GM18519 (cell line): Measurements from ENCODE around the gene PGM2L1.

Source experiments
- ATAC-seq: cut with Tn5 transposase; IDR thresholded peaks from one replicate; pipeline ENCODE4 v1.9.1; 2021; ENCODE audit warnings: mild to moderate bottlenecking, moderate library complexity; ENCODE audit not compliant: unreplicated experiment, low FRiP score

Gene PGM2L1

GRCh38 chr11:74310857-74311256 is 87.4 kb downstream of the PGM2L1 start:
- ATAC-seq = no peak

DNA sequence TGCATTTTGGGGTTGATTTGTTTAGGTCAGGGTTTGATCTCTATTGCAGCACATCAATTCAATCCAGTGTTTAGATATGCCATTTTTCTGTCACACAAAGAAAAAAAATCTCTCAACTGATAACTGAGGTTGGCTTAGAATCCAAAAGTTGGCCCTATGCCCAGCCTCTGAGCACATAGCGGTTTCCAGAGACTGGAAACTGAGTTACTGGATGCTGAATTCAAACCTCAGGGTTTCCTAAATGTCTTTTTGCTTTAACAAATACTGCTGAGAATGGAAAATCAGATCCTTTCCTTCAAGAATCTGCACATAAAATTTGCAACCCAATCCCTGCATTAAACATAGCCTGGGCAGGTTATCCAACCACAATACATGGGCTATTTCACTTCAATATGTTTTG is 90.8 kb downstream of the PGM2L1 start:
- ATAC-seq = no peak

GRCh38 chr11:74306435-74307175 is 91.6 kb downstream of the PGM2L1 start:
- no peak for ATAC-seq

GRCh38 chr11:74299015-74299414 is 99.2 kb downstream of the PGM2L1 start:
- no peak for ATAC-seq

- no peak for ATAC-seq
These were observed 100.7 kb downstream of the PGM2L1 start for GRCh38 chr11:74297484-74297883.

- ATAC-seq = no peak
These were observed 109.3 kb downstream of the PGM2L1 start for GRCh38 chr11:74288911-74289310.

GRCh38 chr11:74288161-74288560 is 110.1 kb downstream of the PGM2L1 start:
- no peak for ATAC-seq

GRCh38 chr11:74284466-74284865 is 113.8 kb downstream of the PGM2L1 start:
- no peak for ATAC-seq

- no peak for ATAC-seq
These were observed 114.6 kb downstream of the PGM2L1 start for GRCh38 chr11:74283580-74284180.

- no peak for ATAC-seq
These were observed 115.3 kb downstream of the PGM2L1 start for GRCh38 chr11:74282914-74283371.

GRCh38 chr11:74282421-74282820 is 115.8 kb downstream of the PGM2L1 start:
- ATAC-seq = no peak

GRCh38 chr11:74280494-74280893 is 117.7 kb downstream of the PGM2L1 start:
- no peak for ATAC-seq
